Activated naive CD4-positive, alpha-beta T cell treated with anti-CD3 and anti-CD28 coated beads, Interleukin-2, amount 50 U/mL, for 72 hours (primary cell): ENCODE measurements around the gene PRDM8. TPM values are rescaled to one million over a fixed set of nuclear protein-coding genes. Genes with fewer than 3 reads are reported as not detected.

Source experiments
- ATAC-seq, 2 donors: fragments of 150-1000 bp; cut with Tn5 transposase; 2 replicates each; pipeline ENCODE4 v1.10.0; 2021; ENCODE audit warnings: mild to moderate bottlenecking in 2 of 2, moderate library complexity in 2 of 2
- DNase-seq, 2 donors: peaks; one replicate each; pipeline ENCODE4 v3.0.0; 2021 to 2022; ENCODE audit warnings: low spot score in 2 of 2
- H3K27ac Mint-ChIP-seq, 2 donors: one replicate each; pipeline ENCODE4 v1.8.0; 2022; ENCODE audit warnings: mild to moderate bottlenecking in 2 of 2, mixed read lengths in 2 of 2
- H3K36me3 Mint-ChIP-seq, 2 donors: one replicate each; pipeline ENCODE4 v1.8.0; 2022; ENCODE audit warnings: mixed read lengths in 2 of 2
- H3K9me3 Mint-ChIP-seq, 2 donors: one replicate each; pipeline ENCODE4 v1.8.0; 2022; ENCODE audit warnings: mixed read lengths in 2 of 2
- total RNA-seq, 2 donors: library from RNA; stranded (reverse); gene quantifications; one replicate each; pipeline ENCODE4 v1.2.3, GENCODE V29; 2022

PRDM8 gene
- total RNA-seq, 2 donors from 2014 or later: 0.56 to 3.8 TPM

DNA sequence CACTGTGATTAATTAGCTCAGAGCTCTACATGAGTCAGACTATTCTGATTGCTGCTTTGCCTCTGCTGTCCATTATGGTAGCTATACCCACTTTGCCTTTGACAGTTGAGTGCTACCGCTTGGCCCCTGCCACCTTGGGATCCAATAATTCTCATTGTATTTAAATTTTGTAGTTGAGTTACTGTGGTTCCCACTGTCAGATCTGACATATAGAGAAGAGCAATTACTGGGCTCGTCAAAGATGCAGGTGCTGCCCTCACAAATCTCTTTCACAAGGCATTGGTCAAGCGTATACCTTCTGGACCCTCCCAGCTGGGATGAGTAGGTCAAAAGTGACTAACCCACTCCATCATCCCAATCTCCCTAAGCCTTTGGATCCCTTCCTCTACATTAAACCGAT lies 18.3 kb upstream of the PRDM8 start:
- Mint-ChIP-seq H3K9me3 (peaks cover 9 to 27% of the 10 kb centered on the region in 2 donors), H3K27ac (no peak overlapping the region), H3K36me3 (peaks cover 42 to 53% of the 10 kb centered on the region in 2 donors)
- DNase-seq (no peak), ATAC-seq (no peak)

DNA sequence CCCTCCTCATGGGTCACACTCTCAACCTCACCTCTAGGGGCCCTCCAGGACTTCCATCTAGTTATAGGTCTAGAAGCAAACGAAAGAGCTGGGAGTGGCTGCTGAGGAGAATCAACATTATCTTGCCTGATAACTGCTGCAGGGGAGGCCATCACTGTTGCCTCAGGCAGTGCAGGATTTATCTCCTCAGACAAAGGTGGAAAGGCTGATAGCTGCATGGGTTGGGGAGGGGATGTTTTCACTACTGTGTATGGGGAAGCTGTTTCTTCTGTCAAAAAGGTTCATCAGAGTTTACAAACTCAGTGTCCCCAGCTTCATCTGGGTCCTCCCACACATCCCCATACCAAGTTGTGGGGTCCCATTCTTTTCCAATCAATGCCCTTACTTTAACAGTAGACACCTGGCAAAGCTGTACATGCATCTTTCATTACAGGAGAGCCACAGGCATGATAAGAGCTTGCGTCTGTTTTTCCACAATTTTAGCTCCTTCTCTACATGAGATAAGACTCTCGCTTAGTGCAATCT lies 17.6 kb upstream of the PRDM8 start:
- DNase-seq: no peak
- Mint-ChIP-seq H3K36me3 (peaks cover 42 to 53% of the 10 kb centered on the region in 2 donors), H3K27ac (no peak overlapping the region), H3K9me3 (peaks cover 9 to 27% of the 10 kb centered on the region in 2 donors)
- ATAC-seq: no peak

DNA sequence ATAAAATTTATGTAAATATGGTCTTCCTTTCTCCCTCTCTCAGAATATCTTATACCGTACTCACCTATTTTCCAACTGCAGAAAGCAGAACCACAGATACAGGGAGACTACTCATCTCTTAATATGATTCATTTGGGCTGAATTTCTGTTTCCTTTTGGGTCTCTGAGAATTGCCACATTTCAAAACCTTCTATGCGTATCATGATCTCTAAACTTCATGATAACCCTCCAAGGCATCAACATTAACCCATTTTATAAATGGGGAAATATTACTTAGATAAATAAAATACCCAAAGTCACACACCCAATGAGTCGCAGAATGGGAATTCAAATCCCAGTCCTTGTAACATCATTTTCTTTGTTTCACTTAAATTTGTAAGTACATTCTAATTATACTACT lies 16.6 kb upstream of the PRDM8 start:
- Mint-ChIP-seq H3K27ac (peak overlapping the region in 1 of 2 donors; percentile 64), H3K9me3 (peaks cover 9 to 23% of the 10 kb centered on the region in 2 donors), H3K36me3 (peaks cover 42 to 46% of the 10 kb centered on the region in 2 donors)
- ATAC-seq (peak; percentile 40 to 69), DNase-seq (no peak)

DNA sequence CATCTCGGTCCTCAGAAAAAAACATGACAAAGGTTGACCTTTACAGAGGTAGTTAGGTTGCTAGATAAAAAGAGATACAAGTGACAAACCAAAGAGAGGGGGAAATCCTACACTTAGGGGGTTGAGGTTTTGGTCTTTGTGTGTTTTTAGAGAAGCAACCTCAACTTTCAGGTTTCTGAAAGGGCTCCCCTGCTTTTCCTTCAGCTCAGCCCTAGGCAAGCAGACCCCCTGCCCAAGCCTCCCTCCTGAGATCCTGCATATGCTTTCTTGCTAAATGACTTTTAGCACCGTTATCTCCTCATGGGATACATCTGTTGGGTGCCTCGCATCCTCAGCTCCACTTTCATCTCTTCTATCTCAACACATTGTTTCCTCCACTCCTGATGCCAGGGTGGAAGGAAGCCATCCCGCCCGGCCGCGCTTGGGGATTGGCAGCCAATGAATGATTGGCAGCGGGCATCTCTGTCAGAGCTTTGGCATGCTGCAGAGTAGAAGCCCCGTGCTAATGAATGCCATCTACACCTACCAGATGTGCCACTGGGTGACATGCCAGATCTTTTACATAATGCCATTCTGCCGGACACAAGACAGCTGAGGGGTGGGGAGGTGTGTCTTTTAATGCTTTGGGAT lies 15.0 kb upstream of the PRDM8 start:
- DNase-seq: no peak
- H3K36me3 Mint-ChIP-seq: peaks cover 33 to 34% of the 10 kb centered on the region in 2 donors
- H3K9me3 Mint-ChIP-seq: peaks cover 9 to 17% of the 10 kb centered on the region in 2 donors
- peak overlapping the region in 1 of 2 donors; percentile 64 for H3K27ac Mint-ChIP-seq
- ATAC-seq: peak; percentile 47 to 57

DNA sequence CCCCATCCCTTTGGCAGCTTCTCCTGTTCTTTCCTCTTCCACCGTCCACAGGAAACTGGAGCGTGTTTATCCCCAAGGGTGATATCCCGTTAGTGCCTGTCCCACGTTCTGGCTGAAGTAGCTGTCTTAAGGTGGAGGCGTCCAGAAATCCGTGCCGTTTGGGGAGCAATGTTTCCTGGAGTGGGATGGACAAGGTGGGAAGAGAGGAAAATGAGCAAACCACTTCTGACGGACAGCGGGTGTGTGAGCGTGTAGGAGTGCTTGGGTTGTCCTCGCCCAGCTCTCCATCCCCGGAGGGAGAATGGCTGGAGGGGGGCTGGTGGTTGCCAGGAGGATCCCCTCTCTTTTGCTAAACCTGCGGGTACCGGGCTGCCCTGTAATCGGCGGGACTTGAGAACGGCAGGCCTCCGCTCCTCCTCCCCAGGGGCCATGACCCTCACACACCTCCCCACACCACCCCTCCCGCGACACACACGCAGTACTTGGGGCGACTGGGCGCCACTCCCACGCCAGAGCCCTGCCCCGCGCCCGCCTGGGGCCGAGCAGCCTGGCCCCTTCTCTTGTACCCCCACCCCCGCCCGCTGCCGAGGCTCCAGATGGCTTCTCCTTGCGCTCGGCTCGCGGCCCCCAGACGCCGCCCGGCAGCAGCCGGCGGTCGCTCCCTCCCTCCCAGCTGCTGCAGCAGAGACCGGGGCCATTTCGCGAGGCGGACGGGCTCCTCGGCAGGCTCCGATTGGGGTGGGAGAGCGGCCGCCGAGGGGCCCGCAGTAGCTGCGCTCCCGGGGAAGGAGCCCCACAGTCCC lies 13.9 kb upstream of the PRDM8 start:
- Mint-ChIP-seq H3K9me3 (peaks cover 9 to 17% of the 10 kb centered on the region in 2 donors), H3K36me3 (peaks cover 23 to 24% of the 10 kb centered on the region in 2 donors), H3K27ac (peak overlapping the region in 1 of 2 donors; percentile 88)
- DNase-seq (no peak), ATAC-seq (peak; percentile 8 to 56)

DNA sequence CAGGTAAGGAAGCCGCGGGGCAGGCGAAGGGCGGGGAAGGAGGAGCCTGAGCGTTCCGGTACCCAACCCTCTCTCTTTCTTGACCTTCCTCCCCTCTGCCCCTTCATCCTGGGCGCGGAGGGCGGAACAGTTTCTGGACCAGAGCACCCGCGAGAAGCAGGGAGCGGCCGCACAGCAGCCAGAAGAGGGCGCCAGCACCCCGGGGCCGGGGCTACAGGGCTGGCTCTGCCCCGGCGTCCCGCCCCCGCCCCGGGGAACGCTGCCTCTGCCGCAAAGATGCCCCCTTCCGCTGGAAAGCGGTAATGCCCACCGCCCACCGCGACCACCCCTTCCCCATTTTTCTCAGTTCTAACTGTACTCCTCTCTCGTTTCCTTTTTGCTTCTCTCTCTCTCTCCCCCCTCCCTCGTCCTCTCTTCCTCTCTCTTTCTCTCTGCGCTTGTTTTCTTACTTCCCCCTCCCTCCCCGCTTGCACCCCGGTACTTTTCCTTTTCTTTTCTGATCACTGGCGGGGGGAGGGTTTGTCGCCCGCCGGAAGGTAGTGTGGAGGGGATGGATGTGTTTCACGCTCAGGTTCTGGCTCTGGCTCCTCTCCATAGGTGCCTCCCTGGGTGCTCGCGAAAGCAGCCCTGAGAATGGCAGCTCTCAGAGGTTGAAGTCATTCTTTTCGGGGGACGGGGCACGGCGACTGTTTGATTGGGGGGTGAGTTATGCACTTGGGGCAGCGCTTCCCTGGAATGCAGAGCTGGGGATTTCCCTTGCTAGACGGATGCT lies 13.1 kb upstream of the PRDM8 start:
- peaks cover 4 to 12% of the 10 kb centered on the region in 2 donors for H3K9me3 Mint-ChIP-seq
- H3K36me3 Mint-ChIP-seq: peaks cover 16% of the 10 kb centered on the region in 2 donors
- peak overlapping the region; percentile 83 to 88 for H3K27ac Mint-ChIP-seq
- ATAC-seq (peak; percentile 76 to 87), DNase-seq (peak; percentile 91 to 96)

DNA sequence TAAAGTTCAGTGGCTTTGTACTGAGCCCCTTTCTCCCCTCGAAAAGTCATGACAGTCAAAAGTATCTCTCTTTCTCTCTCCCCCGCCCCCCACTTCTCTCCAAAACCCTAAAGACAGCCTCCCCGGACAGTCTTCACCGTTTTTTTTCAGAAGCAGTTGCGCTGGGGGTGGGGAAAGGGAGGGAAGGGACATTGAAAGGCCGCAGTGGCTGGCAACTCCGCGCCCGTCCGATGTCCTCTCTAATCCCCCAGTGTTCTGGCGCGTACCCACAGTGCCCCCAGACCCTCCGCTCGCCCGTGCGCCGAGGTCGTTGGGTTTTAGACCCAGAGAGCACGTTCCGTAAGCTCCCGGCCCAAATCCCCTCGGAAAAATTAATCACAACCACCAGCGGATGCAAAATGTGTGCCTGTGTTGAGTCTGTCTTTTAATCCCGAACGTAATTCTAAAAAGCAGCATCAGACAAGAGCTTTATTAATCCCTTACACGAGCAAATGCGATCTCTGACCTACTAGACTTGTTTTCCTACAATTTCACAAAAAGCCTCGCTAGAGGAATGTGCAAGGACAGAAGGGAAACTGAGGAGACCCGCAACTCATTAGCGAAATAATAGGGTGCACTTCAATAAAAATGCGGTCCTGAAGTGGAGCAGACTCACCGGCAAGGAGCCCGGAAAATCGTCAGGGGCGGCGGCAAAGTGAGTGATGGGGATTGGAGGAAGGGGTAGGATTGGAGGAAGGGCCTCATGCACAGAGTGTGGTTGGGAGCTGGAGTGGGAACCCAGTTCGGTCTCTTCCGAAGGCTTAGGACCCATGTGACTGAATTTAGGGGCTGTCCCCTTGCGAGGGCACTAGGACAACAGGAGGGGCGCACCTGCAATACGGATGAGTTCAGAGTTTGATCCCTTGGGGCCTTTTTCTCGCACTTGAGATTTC lies 12.2 kb upstream of the PRDM8 start:
- H3K36me3 Mint-ChIP-seq: peaks cover 7 to 8% of the 10 kb centered on the region in 2 donors
- DNase-seq (no peak), ATAC-seq (no peak)
- H3K27ac Mint-ChIP-seq: peak overlapping the region; percentile 61 to 88
- H3K9me3 Mint-ChIP-seq: peaks cover 0 to 5% of the 10 kb centered on the region in 2 donors

DNA sequence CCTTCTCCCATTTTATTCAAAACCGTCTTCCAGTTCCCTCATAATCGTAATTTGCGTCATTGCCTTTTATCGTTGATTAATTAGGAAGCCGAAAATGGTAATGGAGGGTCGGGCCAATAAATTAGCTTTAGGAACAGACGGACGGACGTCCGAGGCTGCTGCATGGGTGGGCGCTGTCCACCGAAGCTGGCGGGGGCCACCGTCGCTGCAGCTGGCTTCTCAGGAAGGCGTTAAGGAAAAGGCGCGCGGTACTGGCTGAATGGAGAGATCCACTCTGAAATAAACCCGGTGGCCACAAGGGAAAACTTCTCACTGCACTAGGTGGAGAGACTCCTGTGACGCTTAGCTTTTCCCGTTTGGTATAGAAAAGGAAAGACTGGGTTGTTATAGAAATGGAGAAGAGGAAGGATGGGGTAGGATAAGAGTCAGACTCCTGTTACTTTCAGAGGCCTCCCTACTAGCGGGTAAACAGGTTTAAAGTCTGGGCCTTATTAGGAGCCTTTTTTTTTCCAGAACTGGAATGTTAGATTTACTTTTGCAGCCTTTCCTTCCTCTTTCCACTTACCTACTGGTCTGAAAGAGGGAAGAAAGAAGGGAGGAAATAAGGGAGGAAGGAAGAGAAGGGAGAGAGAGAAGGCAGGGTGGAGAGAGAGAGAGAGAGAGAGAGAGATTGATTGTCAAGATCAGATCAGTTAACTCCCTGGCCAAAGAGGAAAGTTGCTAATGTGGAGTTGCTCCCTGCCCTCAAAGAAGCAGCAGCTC lies 11.3 kb upstream of the PRDM8 start:
- Mint-ChIP-seq H3K9me3 (no peaks in the 10 kb centered on the region), H3K36me3 (peaks cover 0 to 8% of the 10 kb centered on the region in 2 donors), H3K27ac (no peak overlapping the region)
- ATAC-seq: no peak
- no peak for DNase-seq

DNA sequence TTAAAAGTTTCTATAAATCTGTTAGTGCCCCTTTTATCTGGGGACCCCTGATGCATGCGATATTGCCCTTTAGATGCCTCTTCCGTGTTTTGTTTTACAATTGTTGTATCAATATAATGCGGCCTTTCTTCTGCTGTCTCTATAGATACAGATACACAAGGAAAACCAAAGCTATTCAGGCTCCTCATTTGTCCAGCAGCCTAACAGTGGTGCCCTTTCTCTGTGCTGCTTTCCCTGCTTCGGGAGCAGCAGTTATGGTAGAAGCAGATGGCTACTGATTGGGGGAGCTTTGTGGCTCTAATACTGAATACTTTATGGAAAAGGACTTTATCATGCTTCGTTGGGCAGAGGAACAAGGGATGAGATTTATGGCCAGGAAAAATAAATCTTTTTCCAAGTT lies 10.6 kb upstream of the PRDM8 start:
- peaks cover 0 to 8% of the 10 kb centered on the region in 2 donors for H3K36me3 Mint-ChIP-seq
- no peak for ATAC-seq
- H3K27ac Mint-ChIP-seq: no peak overlapping the region
- H3K9me3 Mint-ChIP-seq: no peaks in the 10 kb centered on the region
- DNase-seq: no peak

DNA sequence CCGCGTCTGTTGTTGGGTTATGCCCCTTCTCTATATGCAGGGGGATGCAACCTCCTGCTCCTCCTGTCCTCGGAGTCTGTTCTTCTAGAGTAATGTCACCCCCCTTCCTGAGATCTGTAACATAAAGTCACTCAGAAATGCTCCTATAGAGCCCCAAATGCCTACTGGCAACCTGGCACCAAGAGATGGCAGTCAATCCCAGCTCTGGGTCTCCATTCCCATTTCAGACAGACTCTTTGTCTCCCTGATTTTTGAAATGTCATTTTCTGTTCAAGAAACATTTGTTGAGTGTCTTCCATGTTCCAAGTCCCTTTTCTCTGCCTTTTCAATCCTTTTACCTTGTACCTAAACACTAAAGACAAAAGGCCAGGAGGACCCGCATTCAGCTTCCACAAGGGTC lies 9.6 kb upstream of the PRDM8 start:
- Mint-ChIP-seq H3K27ac (no peak overlapping the region), H3K36me3 (peaks cover 0 to 15% of the 10 kb centered on the region in 2 donors)
- no peak for ATAC-seq

DNA sequence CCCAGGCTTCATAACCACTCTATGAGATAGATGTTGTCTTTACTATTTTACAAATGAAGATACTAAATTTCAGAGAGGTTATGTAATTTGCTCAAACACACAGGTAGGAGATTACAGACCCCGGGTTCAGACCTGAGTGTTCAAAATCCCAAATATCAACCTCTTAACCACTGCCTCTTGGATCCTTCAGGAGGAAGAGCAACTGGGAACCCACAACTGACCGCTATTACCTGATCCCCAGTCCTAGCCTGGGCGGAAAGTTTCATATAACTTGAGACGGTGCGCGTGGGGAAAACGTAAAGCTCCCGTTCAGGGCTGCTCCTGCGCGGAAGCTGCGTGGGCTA lies 8.9 kb upstream of the PRDM8 start:
- Mint-ChIP-seq H3K9me3 (no peaks in the 10 kb centered on the region), H3K36me3 (peaks cover 0 to 17% of the 10 kb centered on the region in 2 donors)
- DNase-seq: no peak

More for the DNA sequence above, 9.6 kb upstream of the PRDM8 start:
- H3K9me3 Mint-ChIP-seq: no peaks in the 10 kb centered on the region
- no peak for DNase-seq

DNA sequence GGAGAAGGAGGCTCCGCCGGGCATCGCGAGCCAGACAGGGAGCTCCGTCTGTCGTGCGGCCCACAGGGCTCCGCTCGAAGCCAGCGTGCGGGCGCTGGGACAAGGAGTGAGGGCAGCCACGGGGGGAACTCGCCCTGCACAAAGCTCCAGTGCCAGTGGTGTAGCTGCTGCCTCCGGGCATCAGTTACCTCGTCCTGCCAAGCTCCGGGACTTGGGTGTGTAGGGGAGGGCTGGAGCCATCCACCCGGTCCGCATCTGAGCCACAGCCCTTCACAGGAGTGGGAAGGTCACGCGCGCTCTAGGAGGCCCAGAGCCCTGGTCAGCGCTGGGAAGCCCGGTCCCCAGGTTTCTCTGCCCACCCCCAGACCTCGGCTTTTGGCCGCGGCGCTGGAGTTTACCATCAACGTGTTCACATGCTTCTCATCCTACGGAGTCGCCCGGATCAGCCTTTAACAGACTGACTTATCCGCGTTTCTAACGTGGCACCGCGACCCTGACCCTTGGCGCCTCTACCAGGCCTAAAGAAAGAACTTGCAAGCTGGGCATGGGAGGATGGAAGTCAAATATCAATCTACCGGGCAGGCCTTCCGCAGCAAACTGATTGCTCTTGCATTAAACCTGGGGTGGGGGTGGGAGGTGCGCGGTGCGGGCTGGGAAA lies 8.4 kb upstream of the PRDM8 start:
- Mint-ChIP-seq H3K36me3 (peaks cover 0 to 17% of the 10 kb centered on the region in 2 donors), H3K9me3 (no peaks in the 10 kb centered on the region), H3K27ac (no peak overlapping the region)
- ATAC-seq (no peak), DNase-seq (no peak)

More for the DNA sequence above, 8.9 kb upstream of the PRDM8 start:
- no peak for ATAC-seq
- H3K27ac Mint-ChIP-seq: no peak overlapping the region

DNA sequence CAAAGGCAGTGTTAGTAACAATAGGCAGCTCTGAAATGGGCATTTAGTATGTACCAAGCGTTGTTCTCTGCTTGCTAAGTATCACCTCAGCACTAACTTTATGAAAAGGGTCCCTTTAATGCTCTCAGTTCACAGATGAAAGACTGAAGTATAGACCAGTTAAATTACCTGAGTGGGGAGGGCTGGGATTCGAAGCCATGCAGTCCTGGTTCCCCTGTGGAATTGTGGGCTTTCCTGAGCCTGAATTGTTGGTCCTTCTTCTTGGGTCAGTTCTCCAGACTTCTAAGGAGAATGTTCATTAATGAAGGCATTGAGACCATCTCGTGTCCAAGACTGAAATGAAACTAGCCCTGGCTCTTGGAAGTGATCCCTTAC lies 7.7 kb upstream of the PRDM8 start:
- Mint-ChIP-seq H3K27ac (no peak overlapping the region), H3K36me3 (peaks cover 0 to 17% of the 10 kb centered on the region in 2 donors), H3K9me3 (no peaks in the 10 kb centered on the region)
- ATAC-seq (no peak), DNase-seq (no peak)

DNA sequence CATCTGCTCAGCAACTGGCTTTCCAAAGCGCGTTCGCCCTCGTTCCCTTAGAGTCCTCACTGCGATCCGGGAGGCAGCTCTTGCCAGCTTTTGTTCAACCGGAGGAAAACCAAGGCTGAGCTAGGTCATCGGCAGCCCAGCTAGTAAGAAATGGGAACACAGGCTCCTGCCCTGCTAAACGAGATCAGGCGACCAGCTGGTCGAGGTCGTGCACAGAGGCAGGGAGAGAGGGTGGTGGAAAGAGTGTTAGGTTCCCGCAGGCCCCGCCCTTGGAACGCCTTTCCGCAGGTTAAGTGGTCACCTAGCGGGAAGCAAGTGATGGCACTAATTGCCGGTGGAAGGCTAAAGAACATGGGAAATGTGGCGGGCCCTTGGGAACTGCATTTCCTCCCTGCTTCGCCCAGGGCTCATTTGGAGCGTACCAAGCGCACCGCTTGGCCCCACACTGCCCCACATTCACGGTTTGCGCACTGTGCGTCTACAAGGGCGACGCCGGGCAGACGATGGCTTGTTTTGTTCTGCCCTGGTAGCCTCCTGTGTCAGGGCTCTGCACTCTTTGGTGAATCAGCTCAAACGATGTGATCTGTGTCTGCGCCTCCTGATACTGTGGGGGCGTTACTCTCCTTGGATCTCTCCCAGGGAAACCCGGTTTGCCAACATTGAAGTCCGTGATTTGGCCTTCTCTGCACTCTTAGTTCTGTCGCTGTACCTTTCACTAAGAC lies 7.2 kb upstream of the PRDM8 start:
- H3K27ac Mint-ChIP-seq: no peak overlapping the region
- ATAC-seq (no peak), DNase-seq (no peak)
- peaks cover 0 to 15% of the 10 kb centered on the region in 2 donors for H3K36me3 Mint-ChIP-seq
- no peaks in the 10 kb centered on the region for H3K9me3 Mint-ChIP-seq
